HG03045 (cell line): ENCODE results near the gene CPTP.
"Not testable (repeated sequence)": the region's sequence is repeated elsewhere in the genome, so short reads cannot be mapped to it uniquely, and the experiment has no call there.

Experiments
- ATAC-seq: cut with Tn5 transposase; IDR thresholded peaks from one replicate; pipeline ENCODE4 v1.9.1; 2021; ENCODE audit warnings: mild to moderate bottlenecking, moderate library complexity; ENCODE audit not compliant: unreplicated experiment

Gene CPTP

DNA sequence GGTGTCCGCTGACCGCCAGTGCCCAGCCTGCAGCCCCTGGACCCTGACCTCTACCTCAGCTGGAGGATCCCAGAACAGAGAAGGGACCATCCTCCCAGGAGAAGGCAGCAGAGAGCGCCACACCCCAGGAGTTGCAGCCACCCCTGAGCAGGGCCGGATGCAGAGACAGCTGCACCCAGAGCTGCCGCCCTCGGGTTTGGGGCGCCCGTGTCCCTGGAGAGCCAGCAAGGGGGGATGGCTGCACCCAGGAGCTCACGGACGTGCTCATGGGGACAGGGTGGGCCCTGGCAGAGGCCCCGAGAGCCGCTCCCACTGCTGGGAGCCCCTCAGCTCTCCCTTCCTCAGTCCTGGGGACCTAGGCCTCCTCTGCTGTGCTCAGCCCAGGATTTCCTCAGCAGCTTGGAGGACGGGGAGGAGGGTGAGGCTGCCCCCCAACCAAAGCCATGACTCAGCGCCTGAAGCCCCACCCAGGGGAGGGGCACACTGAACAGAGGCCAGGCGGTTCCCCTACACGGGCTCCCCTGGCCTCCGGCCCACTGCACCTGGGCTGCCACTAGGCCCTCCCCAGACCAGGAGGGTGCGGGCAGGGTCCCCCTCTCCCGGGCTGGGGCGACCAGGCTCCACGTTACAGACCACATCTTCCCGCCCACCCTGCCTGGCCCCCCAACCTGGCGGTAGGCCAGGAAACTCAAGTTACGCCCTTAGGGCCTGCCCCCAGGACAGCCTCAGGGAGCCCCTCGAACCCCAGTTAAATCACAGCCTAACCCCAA, 19.1 kb upstream of the CPTP start:
- ATAC-seq: no peak

DNA sequence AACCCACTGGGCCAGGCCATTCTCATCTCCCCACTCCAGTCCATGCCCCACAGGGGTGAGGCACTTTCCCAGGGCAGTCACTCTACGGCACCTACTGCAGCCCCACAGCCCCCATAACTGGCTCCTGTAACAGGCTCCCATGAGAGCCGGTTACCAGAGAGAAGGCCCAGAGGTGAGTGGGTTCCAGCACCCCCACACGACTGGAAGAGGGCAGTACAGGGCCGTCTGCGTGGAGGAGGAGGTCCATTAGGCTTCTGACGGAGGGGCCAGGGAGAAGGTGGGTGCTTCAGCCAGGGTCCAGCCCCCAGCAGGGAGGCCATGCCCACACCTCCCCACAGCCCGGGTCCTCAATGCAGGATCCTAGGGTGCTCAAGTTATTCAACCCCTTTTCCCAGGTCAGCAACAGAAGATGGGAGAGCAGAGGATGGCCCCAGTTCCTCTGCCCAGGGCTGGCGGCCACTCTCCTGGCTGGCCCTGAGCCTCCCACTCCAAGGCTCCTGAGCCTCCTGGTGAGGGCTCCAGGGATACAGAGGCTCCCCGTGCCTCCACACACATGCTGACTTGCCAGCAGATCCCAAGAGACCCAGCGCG, 18.4 kb upstream of the CPTP start:
- ATAC-seq: no peak

DNA sequence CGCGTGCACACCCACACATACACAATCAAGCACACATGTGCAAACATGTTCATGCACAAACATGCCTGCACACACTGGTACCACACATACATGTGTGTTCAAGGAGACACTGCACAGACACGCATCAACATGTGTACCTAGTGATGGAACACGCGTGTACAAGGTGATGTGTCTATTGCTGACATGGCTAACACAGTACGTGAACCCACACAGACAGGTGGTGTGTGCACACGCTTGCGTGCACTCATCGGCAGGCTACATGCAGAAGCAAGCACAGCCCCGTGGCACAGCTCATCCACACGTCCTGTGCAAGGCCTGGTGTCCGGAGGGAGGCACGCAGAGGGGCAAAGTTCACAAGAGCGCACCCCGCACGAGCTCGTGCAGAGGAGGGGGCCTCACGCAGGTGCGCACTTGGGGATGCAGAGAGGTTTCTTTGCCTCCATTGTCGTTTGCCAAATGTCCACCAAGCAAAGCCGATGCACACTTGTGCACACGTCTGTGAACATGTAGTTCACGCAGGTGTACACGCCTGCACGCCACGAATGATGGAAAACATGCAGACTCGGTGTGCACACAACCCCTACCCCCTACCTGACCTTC, 17.8 kb upstream of the CPTP start:
- ATAC-seq: no peak

DNA sequence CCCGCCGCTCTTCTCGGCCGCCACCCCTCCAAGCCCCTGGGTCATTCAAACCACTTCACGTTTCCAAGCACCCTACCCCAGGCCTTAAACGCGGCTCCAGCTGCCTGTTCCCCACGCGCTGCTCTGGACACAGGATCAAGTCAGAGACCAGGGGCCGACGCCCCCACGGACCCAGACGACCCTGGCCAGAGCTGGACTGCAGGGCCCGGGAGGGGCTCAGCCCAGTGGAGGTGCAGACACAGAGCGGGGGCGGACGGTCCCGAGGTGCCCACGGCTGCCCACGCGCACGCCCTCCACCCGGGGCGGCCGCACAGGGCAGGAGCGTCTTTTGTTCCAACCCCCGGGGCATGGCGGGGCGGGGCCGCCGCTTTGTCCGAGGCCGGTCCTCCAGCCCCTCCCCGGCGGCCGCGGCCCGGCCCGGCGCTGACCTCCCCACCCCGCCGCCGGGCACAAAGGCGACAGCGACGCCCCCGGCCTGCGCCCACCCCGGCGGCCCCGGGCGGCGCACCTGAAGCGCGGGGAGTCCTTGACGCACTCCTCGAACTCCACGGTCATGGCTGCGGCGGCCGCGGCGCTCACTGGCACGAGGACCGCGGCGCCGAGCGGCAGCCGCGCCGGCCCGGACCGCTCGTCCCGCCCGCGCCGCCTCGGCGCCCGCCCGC, 17.2 kb upstream of the CPTP start:
- ATAC-seq: peak; percentile 5

DNA sequence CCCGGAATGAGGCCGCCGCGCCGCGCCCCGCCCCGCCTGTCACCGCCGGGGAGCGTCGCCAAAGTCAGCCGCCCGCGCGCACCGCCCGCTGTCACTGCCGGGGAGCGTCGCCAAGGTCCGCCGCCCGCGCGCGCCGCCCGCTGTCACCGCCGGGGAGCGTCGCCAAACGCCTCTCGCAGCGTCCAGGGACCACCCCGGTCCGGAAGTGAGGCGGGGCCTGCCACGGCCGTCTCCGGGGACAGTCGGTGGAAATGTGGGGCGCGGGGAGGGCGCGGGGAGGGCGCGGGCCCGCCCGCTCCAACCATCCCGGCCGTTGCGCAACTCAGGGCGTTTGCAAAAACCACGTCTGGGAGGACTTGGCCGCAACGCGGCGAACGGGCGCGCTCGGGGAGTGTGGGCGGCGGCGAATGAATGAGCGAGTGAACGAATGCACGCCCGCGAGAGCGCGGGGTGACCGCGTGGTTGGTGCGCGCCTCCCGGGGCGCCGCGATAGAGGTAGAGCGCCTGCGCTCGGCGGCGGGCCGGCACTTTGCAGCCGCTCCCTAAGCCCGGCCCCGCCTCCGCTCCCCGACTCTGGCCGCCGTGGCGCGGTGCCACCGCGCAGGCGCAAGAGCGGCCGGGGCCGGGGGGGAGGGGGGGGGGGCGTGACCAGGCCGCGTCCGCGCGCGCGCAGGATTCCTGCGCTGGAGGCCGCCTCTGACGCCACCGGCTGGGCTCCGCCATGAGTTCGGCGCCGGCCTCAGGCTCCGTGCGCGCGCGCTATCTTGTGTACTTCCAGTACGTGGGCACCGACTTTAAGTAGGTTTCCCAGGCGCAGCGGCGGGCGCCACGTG, 16.5 kb upstream of the CPTP start, which contains the start of the genes ACAP3 and PUSL1:
Gene ACAP3 (minus strand): TSS at position 8 of the 833 bp plus-strand sequence. CDS start 115 bp downstream, outside the sequence.
Gene PUSL1 (plus strand): TSS at position 675 of the 833 bp plus-strand sequence. CDS start 47 bp downstream, at position 722.
- ATAC-seq: peak; percentile 47

DNA sequence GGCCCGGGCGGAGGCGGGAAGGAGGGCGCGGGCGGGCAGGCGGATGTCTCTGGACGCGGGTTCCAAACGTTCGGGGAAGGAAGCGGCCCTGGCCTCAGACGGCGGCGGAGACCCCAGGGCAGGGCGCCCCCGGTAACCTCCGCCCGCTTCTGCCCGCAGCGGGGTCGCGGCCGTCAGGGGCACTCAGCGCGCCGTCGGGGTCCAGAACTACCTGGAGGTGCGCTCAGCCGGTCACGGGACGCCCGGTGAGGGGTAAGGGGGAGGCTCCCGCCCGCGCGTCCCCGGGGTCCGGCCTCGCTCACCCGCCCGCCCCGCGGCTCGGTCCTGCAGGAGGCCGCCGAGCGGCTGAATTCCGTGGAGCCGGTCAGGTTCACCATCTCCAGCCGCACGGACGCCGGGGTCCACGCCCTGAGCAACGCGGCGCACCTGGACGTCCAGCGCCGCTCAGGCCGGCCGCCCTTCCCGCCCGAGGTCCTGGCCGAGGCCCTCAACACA, 15.8 kb upstream of the CPTP start:
- no peak for ATAC-seq

DNA sequence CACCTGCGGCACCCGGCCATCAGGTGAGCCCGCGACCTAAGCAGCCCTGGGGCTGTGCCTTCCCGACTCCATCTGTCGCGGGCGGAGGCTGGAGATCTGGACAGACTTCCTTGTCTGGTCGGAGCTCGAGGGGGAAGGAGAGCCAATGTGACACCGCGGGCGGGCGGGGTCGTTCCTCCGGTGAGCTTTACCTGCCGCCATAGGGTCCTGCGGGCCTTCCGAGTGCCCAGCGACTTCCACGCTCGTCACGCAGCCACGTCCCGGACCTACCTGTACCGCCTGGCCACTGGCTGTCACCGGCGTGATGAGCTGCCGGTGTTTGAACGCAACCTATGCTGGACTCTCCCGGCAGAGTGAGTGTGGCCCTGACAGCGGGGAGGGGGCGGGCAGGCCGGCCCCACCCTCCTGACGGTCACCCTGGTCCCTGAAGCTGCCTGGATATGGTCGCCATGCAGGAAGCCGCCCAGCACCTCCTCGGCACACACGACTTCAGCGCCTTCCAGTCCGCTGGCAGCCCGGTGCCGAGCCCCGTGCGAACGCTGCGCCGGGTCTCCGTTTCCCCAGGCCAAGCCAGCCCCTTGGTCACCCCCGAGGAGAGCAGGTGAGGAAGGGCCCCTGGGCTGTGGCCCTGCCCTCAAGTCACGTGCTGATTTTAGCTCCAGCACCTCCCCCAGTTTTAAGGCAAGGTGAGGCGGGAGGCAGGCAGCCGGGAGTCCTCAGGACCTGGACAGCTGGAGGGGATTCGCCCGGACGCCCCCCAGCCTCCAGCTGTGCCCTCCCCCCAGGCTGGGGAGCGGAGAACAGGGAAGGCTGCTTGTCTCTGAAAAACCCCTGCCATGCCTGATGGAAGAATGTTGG, 15.1 kb upstream of the CPTP start:
- no peak for ATAC-seq

DNA sequence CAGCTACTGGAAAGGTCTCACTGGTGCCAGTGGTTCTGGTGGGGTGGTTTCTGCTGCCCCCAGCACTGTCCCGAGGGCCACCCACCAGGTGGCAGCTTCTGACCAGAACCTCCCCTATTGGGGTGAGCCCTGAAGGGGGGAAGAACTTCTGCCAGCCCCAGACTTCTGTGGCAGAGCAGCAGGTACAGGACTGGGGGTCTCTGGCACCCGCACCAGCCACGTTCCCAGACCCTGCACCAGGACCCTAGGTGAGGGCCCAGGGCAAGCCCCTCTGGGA, 14.6 kb upstream of the CPTP start:
- no peak for ATAC-seq

DNA sequence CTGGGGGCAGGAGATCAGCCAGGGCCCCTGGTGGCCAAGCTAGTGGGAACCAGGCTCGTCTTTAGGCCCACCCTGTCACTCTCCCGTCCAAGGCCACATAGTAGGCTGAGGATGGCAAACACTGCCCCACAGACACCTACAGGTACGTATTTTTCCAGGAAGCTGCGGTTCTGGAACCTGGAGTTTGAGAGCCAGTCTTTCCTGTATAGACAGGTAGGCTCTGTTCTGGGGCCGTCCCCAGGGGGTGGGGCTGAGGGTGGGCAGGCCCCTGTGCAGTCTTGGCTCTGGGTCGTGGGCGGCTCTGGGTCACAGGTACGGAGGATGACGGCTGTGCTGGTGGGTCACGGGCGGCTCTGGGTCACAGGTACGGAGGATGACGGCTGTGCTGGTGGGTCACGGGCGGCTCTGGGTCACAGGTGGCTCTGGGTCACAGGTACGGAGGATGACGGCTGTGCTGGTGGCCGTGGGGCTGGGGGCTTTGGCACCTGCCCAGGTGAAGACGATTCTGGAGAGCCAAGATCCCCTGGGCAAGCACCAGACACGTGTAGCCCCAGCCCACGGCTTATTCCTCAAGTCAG, 14.0 kb upstream of the CPTP start:
- no peak for ATAC-seq

DNA sequence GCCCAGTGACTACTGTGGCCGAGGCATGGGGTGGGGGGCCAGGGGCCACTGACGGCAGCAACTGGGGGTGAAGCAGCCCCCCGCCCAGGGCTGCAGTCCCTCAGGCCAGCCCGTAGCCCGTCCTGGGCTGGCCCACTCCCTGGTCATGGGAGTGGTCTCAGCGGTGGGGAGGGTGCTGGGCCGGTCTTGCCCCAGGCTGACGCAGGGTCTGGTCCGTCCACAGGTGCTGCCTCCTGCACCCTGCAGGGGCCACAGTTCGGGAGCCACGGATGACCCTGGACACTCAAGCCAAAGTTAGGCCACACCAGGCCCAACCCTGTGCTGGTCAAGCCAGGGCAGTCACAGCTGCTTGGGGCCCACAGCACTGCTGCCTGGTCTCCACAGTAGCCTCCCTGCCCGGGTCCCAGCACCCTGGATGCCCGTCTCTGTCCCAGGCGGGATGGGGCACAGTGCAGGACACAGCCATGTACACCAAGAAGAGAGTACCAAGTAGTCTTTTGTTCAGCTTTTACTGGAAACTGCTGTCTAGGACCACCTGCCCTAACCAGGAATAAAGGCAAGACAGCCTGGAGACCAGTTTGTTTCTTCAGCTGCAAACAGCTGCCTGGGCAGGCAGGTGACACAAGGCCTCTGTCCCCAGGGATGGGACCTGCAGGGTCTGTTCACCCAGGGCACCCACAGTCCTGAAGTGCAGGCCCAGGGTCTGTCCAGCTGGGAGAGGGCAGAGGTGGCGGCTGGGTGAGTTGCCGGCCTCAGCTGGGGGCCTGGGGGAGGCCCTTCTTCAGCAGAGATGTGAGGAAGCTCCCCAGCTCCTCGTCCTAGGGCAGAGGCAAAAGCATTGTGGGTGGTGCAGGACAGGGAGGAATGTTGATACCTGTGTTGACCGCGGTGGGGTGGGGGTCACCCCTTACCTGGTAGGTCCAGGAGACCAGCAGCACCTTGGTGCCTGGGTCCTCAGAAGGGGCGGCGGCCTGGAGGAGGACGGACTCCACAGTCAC, 13.2 kb upstream of the CPTP start:
- no peak for ATAC-seq

DNA sequence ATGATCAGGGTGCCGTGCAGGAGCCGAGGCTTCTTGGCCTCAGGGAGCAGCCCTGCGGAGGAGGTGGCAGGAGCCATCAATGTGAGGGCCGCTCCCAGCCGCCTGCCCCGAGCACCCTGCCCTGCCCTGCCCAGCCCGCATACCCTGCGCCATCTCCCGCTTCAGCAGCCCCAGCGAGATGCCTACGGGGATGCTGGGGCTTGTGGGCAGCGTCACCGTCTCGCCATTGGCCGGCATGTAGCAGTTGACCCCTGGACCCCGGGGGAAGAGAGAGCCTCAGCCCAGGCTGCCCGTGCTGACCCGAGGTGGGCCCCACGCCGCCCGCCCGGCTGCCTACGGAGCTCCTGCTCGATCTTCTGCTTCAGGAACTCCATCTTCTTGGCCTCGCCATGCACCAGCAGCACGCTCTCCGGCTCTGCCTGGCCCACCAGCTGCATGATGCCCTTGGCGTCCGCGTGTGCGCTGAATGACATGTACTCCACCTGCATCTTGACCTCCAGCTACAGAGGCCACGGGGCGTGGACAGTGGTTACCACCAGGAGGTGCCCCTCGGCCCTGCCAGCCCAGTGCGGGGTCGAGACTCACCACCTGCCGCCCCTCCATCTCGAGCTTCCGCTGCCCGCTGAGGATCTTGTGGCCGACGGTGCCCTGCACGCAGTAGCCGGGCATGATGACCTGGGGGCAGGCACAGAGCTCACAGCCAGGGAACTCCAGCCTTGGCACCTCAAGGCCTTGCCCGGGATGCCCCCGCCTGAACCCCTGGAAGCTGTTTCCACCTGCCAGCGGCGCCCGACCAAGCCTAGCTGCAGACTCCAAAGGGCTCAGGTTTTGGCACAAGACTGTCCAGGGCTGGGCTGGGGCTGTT, 11.9 kb upstream of the CPTP start:
- ATAC-seq: no peak

DNA sequence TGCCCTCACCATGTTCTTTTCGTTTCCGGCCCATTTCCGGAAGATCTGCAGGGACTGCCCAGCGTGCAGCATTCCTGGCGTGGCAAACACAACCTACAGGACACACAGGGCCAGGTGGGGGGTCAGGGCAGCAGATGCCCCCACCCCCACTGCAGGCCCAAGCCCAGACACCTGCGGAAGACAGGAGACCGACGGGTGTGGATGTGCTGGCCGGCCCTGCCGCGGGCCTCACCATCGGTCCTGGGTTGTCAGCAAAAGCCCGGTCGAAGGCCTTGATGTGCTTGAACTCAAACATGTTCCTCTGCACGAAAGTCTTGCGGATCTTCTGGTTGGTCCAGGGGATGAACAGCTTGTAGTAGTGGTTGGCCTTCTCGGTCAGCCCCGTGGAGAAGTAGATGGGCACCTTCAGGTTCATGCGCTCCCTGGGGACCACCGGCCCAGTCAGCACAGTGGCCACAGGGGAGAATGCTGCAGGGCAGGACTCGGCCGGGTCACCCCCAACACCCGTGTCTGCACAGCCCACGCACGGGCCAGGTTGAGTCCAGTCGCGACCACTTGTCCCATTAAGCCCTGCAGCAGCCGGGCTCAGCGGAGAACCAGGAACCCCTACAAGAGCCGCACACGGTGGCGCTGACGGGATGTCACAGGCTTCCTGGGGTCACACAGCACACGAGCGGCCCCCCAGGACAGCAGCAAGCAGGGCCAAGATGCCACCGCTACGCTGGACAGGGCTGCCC, 10.9 kb upstream of the CPTP start:
- ATAC-seq: no peak

DNA sequence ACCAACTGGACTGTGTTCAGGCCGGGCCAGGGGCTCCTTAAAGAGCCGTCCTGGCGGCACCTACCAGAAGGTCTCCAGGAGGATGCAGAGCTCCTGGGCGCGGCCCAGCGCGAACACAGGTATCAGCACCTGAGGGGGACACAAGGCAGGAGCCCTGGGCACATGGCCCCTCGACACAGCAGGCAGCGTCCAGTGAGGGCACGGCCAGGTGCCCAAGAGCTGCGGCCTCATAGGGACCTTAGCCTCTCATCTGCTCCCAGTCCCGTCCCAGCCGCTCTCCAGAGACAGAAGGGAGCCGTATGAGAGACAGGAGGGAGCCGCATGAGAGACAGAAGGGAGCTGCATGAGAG, 10.4 kb upstream of the CPTP start:
- ATAC-seq: no peak

DNA sequence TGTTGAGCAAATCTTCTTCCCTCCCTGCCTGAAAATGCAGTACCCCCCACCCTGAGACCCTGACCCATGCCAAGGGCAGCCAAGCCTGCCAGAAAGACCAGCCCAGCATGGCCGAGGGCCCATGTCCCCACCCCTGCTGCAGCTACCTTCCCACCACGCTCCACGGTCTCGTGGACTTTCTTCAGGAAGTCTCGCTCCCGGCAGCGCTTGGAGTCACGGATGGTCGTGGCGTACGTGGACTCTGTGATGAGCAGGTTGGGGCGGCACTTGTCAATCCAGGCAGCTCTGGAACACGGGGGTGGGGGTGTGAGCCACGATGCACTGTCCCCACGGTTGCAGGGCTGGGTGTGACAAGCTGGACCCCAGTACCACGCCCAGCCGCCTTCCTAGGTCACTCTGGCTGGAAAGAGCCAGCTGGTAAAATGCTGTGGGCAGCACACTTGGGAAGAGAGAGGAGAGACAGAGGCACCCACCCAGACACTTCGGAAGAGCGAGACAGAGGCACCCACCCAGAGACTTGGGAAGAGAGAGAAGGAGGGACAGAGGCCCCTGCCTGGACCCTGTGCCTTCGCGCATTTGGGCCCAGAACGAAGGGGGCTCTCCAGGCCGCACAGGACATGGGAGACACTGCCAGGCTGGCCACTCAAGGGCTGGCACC, 9.8 kb upstream of the CPTP start:
- no peak for ATAC-seq

DNA sequence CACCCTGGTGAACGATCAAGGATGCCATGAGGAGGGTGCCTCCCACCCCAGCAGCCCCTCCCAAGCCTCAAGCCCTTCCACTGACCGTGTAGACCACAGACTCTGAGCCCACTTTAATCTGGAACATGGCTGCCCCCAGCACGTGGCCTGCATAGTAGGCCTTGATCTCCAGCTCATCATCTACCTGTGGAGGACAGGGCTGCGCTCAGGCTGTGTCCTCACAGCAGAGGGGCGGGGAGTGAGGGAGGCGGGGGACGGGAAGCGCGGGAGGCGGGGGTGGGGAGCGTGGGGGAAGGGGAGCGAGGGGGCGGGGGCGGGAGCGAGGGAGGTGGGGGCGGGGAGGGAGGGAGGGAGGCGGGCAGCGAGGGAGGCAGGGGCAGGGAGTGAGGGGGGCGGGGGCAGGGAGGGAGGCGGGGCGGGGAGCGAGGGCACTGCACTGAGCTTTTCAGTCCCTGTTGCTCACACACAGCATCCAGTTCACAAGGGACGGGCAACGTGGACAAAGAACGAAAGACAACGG, 9.1 kb upstream of the CPTP start:
- no peak for ATAC-seq

DNA sequence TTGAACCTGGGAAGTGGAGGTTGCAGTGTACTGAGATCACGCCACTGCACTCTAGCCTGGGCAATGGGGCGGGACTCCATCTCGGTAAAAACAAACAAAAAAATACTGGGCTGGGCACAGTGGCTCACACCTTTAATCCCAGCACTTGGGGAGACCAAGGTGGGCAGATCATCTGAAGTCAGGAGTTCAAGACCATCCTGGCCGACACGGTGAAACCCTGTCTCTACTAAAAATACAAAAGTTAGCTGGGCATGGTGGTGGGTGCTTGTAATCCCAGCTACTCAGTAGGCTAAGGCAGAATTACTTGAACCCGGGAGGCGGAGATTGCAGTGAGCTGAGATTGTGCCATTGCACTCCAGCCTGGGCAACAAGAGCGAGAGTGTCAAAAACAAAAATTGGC, 8.4 kb upstream of the CPTP start:
- ATAC-seq: not testable (repeated sequence)
